ENCODE measurements around the gene CST4.
"Not testable (repeated sequence)": the region's sequence is repeated elsewhere in the genome, so short reads cannot be mapped to it uniquely, and the experiment has no call there.

CST4 gene

GRCh38 chr20:23686046-23686750 lies 2.6 kb downstream of the CST4 start:
- DNase-seq = no peak

- DNase-seq = not testable (repeated sequence)
These were observed 3.3 kb downstream of the CST4 start for GRCh38 chr20:23685529-23685896.

GRCh38 chr20:23684261-23684660 lies 4.6 kb downstream of the CST4 start:
- DNase-seq = no peak

GRCh38 chr20:23683807-23684206 lies 5.0 kb downstream of the CST4 start:
- DNase-seq = no peak

- no peak for DNase-seq
These were observed 5.6 kb downstream of the CST4 start for GRCh38 chr20:23683281-23683680.

GRCh38 chr20:23680146-23680545 lies 8.7 kb downstream of the CST4 start:
- DNase-seq = no peak

- no peak for DNase-seq
These were observed 9.4 kb downstream of the CST4 start for GRCh38 chr20:23679133-23680092.

- DNase-seq = no peak
These were observed 15.6 kb downstream of the CST4 start for GRCh38 chr20:23673209-23673608.

- DNase-seq = no peak
These were observed 16.7 kb downstream of the CST4 start for GRCh38 chr20:23672158-23672557.

- DNase-seq = no peak
These were observed 17.4 kb downstream of the CST4 start for GRCh38 chr20:23671479-23671878.

GRCh38 chr20:23670361-23670760 lies 18.5 kb downstream of the CST4 start:
- DNase-seq = no peak

GRCh38 chr20:23669866-23670265 lies 19.0 kb downstream of the CST4 start:
- peak in 1 of 5 experiments; percentile 3 for DNase-seq

GRCh38 chr20:23669327-23669726 lies 19.5 kb downstream of the CST4 start:
- DNase-seq = no peak

GRCh38 chr20:23668477-23668951 lies 20.3 kb downstream of the CST4 start:
- DNase-seq = peak in 1 of 5 experiments; percentile 30

GRCh38 chr20:23667666-23668065 lies 21.2 kb downstream of the CST4 start:
- no peak for DNase-seq

- no peak for DNase-seq
These were observed 22.1 kb downstream of the CST4 start for GRCh38 chr20:23666698-23667097.

GRCh38 chr20:23666189-23666588 lies 22.6 kb downstream of the CST4 start:
- no peak for DNase-seq

- DNase-seq = no peak
These were observed 23.9 kb downstream of the CST4 start for GRCh38 chr20:23664954-23665353.

GRCh38 chr20:23664046-23664445 lies 24.8 kb downstream of the CST4 start:
- DNase-seq = not testable (repeated sequence)

GRCh38 chr20:23663180-23663579 lies 25.7 kb downstream of the CST4 start:
- no peak for DNase-seq

- no peak for DNase-seq
These were observed 26.5 kb downstream of the CST4 start for GRCh38 chr20:23662276-23662870.

- no peak for DNase-seq
These were observed 27.8 kb downstream of the CST4 start for GRCh38 chr20:23661002-23661429.
